K562 (cell line): Measurements from ENCODE around the gene CDCA3. TPM values are rescaled to one million over a fixed set of nuclear protein-coding genes. Genes with fewer than 3 reads are reported as not detected.

Experiments
- BRCA1 ChIP-seq, 2 experiments: fragments of 450-650 bp in 1 of 2; sonication (generic) in 1 of 2; formaldehyde crosslinking in 1 of 2; IDR thresholded peaks; 2 replicates each; pipeline versions ENCODE4 v1.5.0 to v1.6.1; 2017 to 2020; ENCODE audit warnings: mild to moderate bottlenecking in 1 of 2, missing genetic modification reagents in 1 of 2
- FOXJ3 ChIP-seq: sonication (generic); formaldehyde crosslinking; IDR thresholded peaks from 2 replicates; pipeline ENCODE4 v1.4.0; 2020; ENCODE audit warnings: mild to moderate bottlenecking, missing genetic modification reagents
- GATAD2B ChIP-seq: fragments of 450-650 bp; IDR thresholded peaks from 2 replicates; pipeline ENCODE4 v1.6.1; 2017; ENCODE audit warnings: mild to moderate bottlenecking, borderline replicate concordance
- KDM4B ChIP-seq, 2 experiments: fragments of 450-650 bp in 1 of 2; sonication (generic) in 1 of 2; IDR thresholded peaks; 2 replicates each; pipeline ENCODE4 v1.6.1; 2016 to 2017; ENCODE audit warnings: borderline replicate concordance in 2 of 2, antibody characterized with exemption in 1 of 2, low read depth in 1 of 2, mild to moderate bottlenecking in 1 of 2
- MTA2 ChIP-seq: fragments of 450-650 bp; IDR thresholded peaks from 2 replicates; pipeline ENCODE4 v1.6.1; 2016; ENCODE audit warnings: low read depth
- NBN ChIP-seq: fragments of 450-650 bp; IDR thresholded peaks from 2 replicates; pipeline ENCODE4 v1.6.1; 2016; ENCODE audit warnings: low read depth, mild to moderate bottlenecking
- PBX2 ChIP-seq, 2 experiments: IDR thresholded peaks in 1 of 2; conservative IDR thresholded peaks in 1 of 2; 2 replicates each; pipeline ENCODE4 v1.6.1; 2016; ENCODE audit warnings: low read depth in 2 of 2, mild to moderate bottlenecking in 1 of 2, missing compliant biosample characterization in 1 of 2, missing genetic modification characterization in 1 of 2, moderate library complexity in 1 of 2
- PHB2 ChIP-seq: fragments of 450-650 bp; IDR thresholded peaks from 2 replicates; pipeline ENCODE4 v1.6.1; 2017; ENCODE audit warnings: low read depth
- POLR2B ChIP-seq: fragments of 450-650 bp; IDR thresholded peaks from 2 replicates; pipeline ENCODE4 v1.6.1; 2018; ENCODE audit warnings: low read depth; ENCODE audit not compliant: partially characterized antibody
- POLR2G ChIP-seq: fragments of 200-400 bp; formaldehyde crosslinking; IDR thresholded peaks from 2 replicates; pipeline ENCODE4 v1.6.1; 2017; ENCODE audit warnings: low read depth, mild to moderate bottlenecking, antibody characterized with exemption, low read length, moderate library complexity
- PRMT5 ChIP-seq: sonication (generic); formaldehyde crosslinking; IDR thresholded peaks from 2 replicates; pipeline ENCODE4 v1.5.0; 2020; ENCODE audit warnings: missing genetic modification reagents
- RHOXF2B ChIP-seq: fragments of 250-450 bp; sonication (Bioruptor Pico); conservative IDR thresholded peaks from 2 replicates; pipeline ENCODE4 v1.5.1; 2021
- SIN3A ChIP-seq, 2 experiments: fragments of 150-350 bp in 1 of 2; IDR thresholded peaks; 2 replicates each; pipeline ENCODE4 v1.6.1; 2011 to 2016; ENCODE audit warnings: borderline replicate concordance in 2 of 2, low read depth in 2 of 2, low read length in 2 of 2, mild to moderate bottlenecking in 2 of 2, moderate library complexity in 2 of 2; ENCODE audit not compliant: control insufficient read depth in 1 of 2
- SLC30A9 ChIP-seq: fragments of 250-450 bp; sonication (Bioruptor Pico); IDR thresholded peaks from 2 replicates; pipeline ENCODE4 v1.8.0; 2022; ENCODE audit warnings: mild to moderate bottlenecking, moderate library complexity
- ZBTB26 ChIP-seq: fragments of 450-650 bp; formaldehyde crosslinking; IDR thresholded peaks from 2 replicates; pipeline ENCODE4 v1.4.0; 2022; ENCODE audit warnings: missing genetic modification characterization
- ZBTB49 ChIP-seq: sonication (generic); formaldehyde crosslinking; IDR thresholded peaks from 2 replicates; pipeline ENCODE4 v1.8.0; 2022; ENCODE audit warnings: missing genetic modification reagents, mild to moderate bottlenecking, borderline replicate concordance
- ZFX ChIP-seq: sonication (generic); formaldehyde crosslinking; IDR thresholded peaks from 2 replicates; pipeline ENCODE4 v1.8.0; 2022; ENCODE audit warnings: mild to moderate bottlenecking, missing genetic modification reagents, moderate library complexity
- ZNF143 ChIP-seq: sonication (generic); formaldehyde crosslinking; IDR thresholded peaks from 2 replicates; pipeline ENCODE4 v1.9.0; 2022; ENCODE audit warnings: mild to moderate bottlenecking, missing genetic modification reagents
- ZNF174 ChIP-seq: fragments of 250-450 bp; sonication (Bioruptor Pico); IDR thresholded peaks from 2 replicates; pipeline ENCODE4 v1.4.0; 2020; ENCODE audit warnings: mild to moderate bottlenecking
- ZNF3 ChIP-seq: fragments of 250-450 bp; sonication (Bioruptor Pico); IDR thresholded peaks from 2 replicates; pipeline ENCODE4 v1.5.0; 2021; ENCODE audit warnings: mild to moderate bottlenecking, moderate library complexity
- ZNF41 ChIP-seq: fragments of 250-450 bp; sonication (Bioruptor Pico); conservative IDR thresholded peaks from 2 replicates; pipeline ENCODE4 v1.4.0; 2020; ENCODE audit warnings: mild to moderate bottlenecking
- ZNF589 ChIP-seq: fragments of 200-800 bp; sonication (Bioruptor generic); IDR thresholded peaks from 2 replicates; pipeline ENCODE4 v1.6.1; 2016; ENCODE audit warnings: low read depth, missing genetic modification characterization, missing compliant biosample characterization
- polyA plus RNA-seq, 8 experiments: library from polyadenylated mRNA; depleted of rRNA in 4 of 8; stranded (reverse) in 5 of 8; unstranded in 3 of 8; fragments of >200 nt; fragmentation: Nextera tagmentation in 2 of 8; fragmentation: Illumina TruSeq in 1 of 8; extraction: Ambion mirVana in 2 of 8; extraction: Trizol in 1 of 8; gene quantifications; 2 replicates each; pipeline versions ENCODE4 v1.2.1 to v1.2.3, GENCODE V29; 2011 to 2014; ENCODE audit warnings: inconsistent platforms in 1 of 8, missing spikeins in 1 of 8
- total RNA-seq, 7 experiments: library from RNA; depleted of rRNA in 6 of 7; stranded (reverse); fragments of >200 nt in 6 of 7; fragmentation: Illumina TruSeq in 2 of 7; extraction: Trizol in 2 of 7; gene quantifications; 2 replicates each; pipeline versions ENCODE4 v1.2.1 to v1.2.3, GENCODE V29; 2011 to 2021; ENCODE audit warnings: low replicate concordance in 1 of 7

CDCA3 gene
- total and polyA plus RNA-seq, 9 of the 15 experiments (the other 6 are each of a cell fraction or from before 2014, with no cell fraction given), result 24.2 to 80.8 (median 55.1) TPM

- TF ChIP-seq ZNF3 (CRISPR knock-in tag), result no peak
- no peak for TF ChIP-seq NBN
- no peak for TF ChIP-seq ZBTB49
- TF ChIP-seq SLC30A9 (CRISPR knock-in tag), result no peak
- no peak for TF ChIP-seq RHOXF2B
- peak; percentile 100 for TF ChIP-seq ZNF143 (CRISPR knock-in tag)
- no peak for TF ChIP-seq ZNF174 (CRISPR knock-in tag)
- no peak for TF ChIP-seq FOXJ3 (CRISPR knock-in tag)
- peak; percentile 45 to 76; a peak in 2 of 4 replicates for TF ChIP-seq SIN3A (IDR thresholded peaks at IDR 0.05; ENCODE audit: borderline replicate concordance in 2 of 2, control insufficient read depth in 1 of 2, low read depth in 2 of 2, low read length in 2 of 2)
- TF ChIP-seq ZFX (CRISPR knock-in tag), result peak; percentile 98
- no peak for TF ChIP-seq PRMT5 (CRISPR knock-in tag)
- peak in 1 of 2 experiments; percentile 88; a peak in 1 of 4 replicates for TF ChIP-seq KDM4B (IDR thresholded peaks at IDR 0.05; ENCODE audit: borderline replicate concordance in 2 of 2, low read depth in 1 of 2)
- TF ChIP-seq POLR2B, result peak; percentile 58
- peak; percentile 22; the same call in 1 of the 2 replicates for TF ChIP-seq ZBTB26
- peak; percentile 71; the same call in 1 of the 2 replicates for TF ChIP-seq ZNF41
- no peak for TF ChIP-seq MTA2
- peak; percentile 79 for TF ChIP-seq POLR2G
- no peak for TF ChIP-seq BRCA1 (IDR thresholded peaks at IDR 0.05)
- no peak for TF ChIP-seq BRCA1 (CRISPR knock-in tag; IDR thresholded peaks at IDR 0.05)
- no peak for TF ChIP-seq PHB2
- peak; percentile 80 for TF ChIP-seq PBX2 (CRISPR knock-in tag; IDR thresholded peaks at IDR 0.05; ENCODE audit: low read depth)
- peak; percentile 81 for TF ChIP-seq PBX2 (tag; conservative IDR thresholded peaks at IDR 0.05; ENCODE audit: low read depth)
- peak; percentile 97 for TF ChIP-seq ZNF589 (CRISPR knock-in tag)
- TF ChIP-seq GATAD2B, result no peak
Observed at GRCh38 chr12:6851921-6852650, 1.0 kb upstream of the CDCA3 start, which contains the start of gene USP5 (continued).
